OCI-LY7 (cell line): ENCODE data around the gene NGEF.

Experiments
- CTCF ChIP-seq: fragments of 200-600 bp; sonication (generic); conservative IDR thresholded peaks from 2 replicates; pipeline ENCODE4 v1.5.1; 2014; ENCODE audit warnings: mild to moderate bottlenecking, antibody characterized with exemption, low read length, moderate library complexity, mixed read lengths
- EZH2phosphoT487 ChIP-seq: fragments of 200-600 bp; sonication (generic); IDR thresholded peaks from 2 replicates; pipeline ENCODE4 v1.6.1; 2018; ENCODE audit warnings: low read depth, borderline replicate concordance, mild to moderate bottlenecking, mixed run types, antibody characterized with exemption, low read length, moderate library complexity, mixed read lengths

DNA sequence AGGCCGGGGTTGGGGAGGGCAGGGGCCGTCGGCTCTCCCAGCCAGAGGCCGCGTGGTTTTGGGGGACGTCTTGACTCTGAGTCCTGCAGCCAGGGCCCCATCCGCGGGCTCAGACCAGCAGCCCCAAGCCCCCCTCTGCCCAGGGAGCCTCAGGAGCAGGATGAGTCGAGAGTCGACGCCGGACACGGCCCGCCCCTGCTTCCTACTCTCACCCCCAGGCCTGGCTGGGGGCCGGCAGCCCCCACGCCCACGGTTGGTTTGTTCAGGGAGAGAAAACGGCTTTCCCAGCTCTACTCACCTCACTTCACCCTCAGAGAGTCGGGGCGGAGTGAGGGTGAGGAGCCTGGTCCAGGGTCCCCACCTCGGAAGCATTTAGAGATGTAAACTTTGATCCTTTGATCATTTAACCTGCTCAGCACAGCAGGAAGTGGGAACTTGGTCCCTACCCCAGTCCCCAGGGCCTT, 136.0 kb downstream of the NGEF start:
- TF ChIP-seq CTCF (no peak), EZH2phosphoT487 (no peak)
